Measurements from ENCODE around the gene OR5I1. TPM values are rescaled to one million over a fixed set of nuclear protein-coding genes. Genes with fewer than 3 reads are reported as not detected.
"Not testable (repeated sequence)": the region's sequence is repeated elsewhere in the genome, so short reads cannot be mapped to it uniquely, and the experiment has no call there.

The OR5I1 gene
- not detected for total RNA-seq

DNA sequence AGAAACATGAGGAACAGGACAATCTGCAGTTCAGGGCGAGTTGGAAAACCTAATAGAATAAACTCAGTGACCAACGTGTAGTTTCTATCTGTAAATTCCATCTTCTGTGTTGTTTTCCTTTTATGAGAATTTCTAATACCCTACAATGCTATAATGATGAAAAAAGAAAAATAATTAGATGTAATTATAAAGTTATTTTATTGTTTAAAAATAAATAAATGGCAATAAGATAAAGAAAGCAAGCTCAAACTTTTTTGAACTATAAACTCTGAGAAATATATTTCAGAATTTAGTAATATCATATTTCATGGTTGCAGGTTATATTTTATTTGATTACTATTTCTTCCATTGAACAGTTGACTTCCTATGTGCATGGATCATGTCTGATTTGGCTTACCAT, at the start of gene OR5I1:
Gene OR5I1, minus strand, starts transcription at position 101 of the 400 bp plus-strand sequence. Its CDS starts 0 bp downstream, at position 101.
- no peak for DNase-seq

DNA sequence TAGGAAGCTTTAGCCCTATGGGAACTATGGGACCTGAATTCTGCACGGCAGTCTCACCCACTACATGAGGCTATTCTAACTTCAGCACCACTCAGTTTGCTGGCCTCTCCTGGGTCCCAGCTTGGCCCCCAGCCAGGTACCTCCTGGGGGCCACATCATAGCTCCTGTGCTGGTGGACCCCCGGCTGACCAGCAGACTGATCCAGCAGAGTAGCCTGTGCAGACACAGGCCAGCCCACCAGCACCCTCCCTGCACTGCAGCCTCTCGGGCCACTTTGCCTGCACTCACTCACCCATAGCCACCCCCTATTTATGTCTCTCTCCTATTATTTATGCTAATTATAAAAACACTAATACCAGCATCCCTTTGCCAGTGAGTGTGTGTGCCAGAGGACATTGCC, 34.7 kb upstream of the OR5I1 start:
- no peak for DNase-seq

GRCh38 chr11:55969845-55970244, 33.6 kb upstream of the OR5I1 start, which contains the start of gene OR10AG1:
Gene OR10AG1 (minus strand): TSS chr11:55969945. CDS start chr11:55969907, 38 bp downstream.
- no peak for DNase-seq

- DNase-seq, result no peak
Measured at GRCh38 chr11:55967914-55968313, 31.7 kb upstream of the OR5I1 start.

- no peak for DNase-seq
Measured at GRCh38 chr11:55966391-55966790, 30.2 kb upstream of the OR5I1 start.

GRCh38 chr11:55956521-55956920, 20.3 kb upstream of the OR5I1 start:
- no peak for DNase-seq

- no peak for DNase-seq
Measured at GRCh38 chr11:55949330-55949729, 13.1 kb upstream of the OR5I1 start.

- no peak for DNase-seq
Measured at GRCh38 chr11:55942785-55943392, 6.7 kb upstream of the OR5I1 start.

DNA sequence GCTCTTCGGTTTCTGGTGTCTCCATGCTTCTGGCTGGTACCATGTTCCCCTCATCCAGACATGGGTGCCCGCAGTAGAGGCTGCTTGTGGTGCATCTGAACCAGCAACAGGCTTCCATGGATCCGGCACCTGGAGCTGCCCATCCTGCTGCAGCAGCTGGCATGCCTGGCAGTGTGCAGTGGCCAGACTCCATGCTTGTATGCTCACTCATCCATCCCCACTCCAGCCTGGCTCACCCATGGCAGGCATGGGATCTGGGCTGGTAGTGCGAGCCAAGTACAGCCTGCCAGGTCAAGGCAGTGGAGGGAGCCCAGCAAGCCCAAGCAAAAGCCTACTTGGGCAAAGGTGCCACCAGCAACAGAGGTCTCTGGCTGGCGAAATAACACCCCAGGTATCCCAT, 15.7 kb downstream of the OR5I1 start:
- no peak for DNase-seq

GRCh38 chr11:55914482-55914881, 21.7 kb downstream of the OR5I1 start, which contains the start of gene OR5W2:
Gene OR5W2 (minus strand): TSS chr11:55914582. CDS start chr11:55914582, 0 bp downstream.
- DNase-seq, result no peak

- DNase-seq, result no peak
Measured at GRCh38 chr11:55902308-55902707, 33.9 kb downstream of the OR5I1 start.

- no peak for DNase-seq
Measured at GRCh38 chr11:55895216-55895615, 41.0 kb downstream of the OR5I1 start.

DNA sequence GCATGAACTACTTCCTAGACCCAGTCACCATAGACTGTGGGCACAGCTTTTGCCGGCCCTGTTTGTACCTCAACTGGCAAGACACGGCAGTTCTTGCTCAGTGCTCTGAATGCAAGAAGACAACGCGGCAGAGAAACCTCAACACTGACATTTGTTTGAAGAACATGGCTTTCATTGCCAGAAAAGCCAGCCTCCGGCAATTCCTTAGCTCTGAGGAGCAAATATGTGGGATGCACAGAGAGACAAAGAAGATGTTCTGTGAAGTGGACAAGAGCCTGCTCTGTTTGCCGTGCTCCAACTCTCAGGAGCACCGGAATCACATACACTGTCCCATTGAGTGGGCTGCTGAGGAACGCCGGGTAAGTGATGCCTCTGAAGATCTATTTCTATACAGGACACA, 50.7 kb downstream of the OR5I1 start:
- not testable (repeated sequence) for DNase-seq

Other genes with a start within 250 kb of the OR5I1 start
- gene OR5D13, start 163.0 kb downstream of the OR5I1 start, total RNA-seq, result not detected
- gene OR5D14, start 140.8 kb downstream of the OR5I1 start, total RNA-seq, result not detected
- gene OR5L1, start 125.0 kb downstream of the OR5I1 start, total RNA-seq, result not detected
- gene OR5D18, start 116.8 kb downstream of the OR5I1 start, total RNA-seq, result not detected
- gene OR5L2, start 109.2 kb downstream of the OR5I1 start, total RNA-seq, result not detected
- not detected for gene OR5D16, start 97.6 kb downstream of the OR5I1 start, total RNA-seq
- not detected for gene TRIM51, start 53.1 kb downstream of the OR5I1 start, total RNA-seq
- gene OR5W2, start 21.8 kb downstream of the OR5I1 start, total RNA-seq, result not detected
- gene OR10AG1, start 33.5 kb upstream of the OR5I1 start, total RNA-seq, result not detected
- not detected for gene OR5F1, start 58.2 kb upstream of the OR5I1 start, total RNA-seq
- gene OR5AS1, start 91.3 kb upstream of the OR5I1 start, total RNA-seq, result not detected
- gene OR8I2, start 156.9 kb upstream of the OR5I1 start, total RNA-seq, result not detected
- not detected for gene OR8H2, start 167.3 kb upstream of the OR5I1 start, total RNA-seq
- gene OR8H3, start 186.0 kb upstream of the OR5I1 start, total RNA-seq, result not detected
- not detected for gene OR8J3, start 203.8 kb upstream of the OR5I1 start, total RNA-seq
- not detected for gene OR8K5, start 223.9 kb upstream of the OR5I1 start, total RNA-seq
- gene OR5J2, start 240.2 kb upstream of the OR5I1 start, total RNA-seq, result not detected

Measured in occipital lobe (tissue), 2 donors.